ENCODE results near the gene SPAG16. TPM values are rescaled to one million over a fixed set of nuclear protein-coding genes. Genes with fewer than 3 reads are reported as not detected.

SPAG16 gene
- total and polyA plus RNA-seq, 3 donors from 2014 or later: 69.7 to 111 (median 80.7) TPM

DNA sequence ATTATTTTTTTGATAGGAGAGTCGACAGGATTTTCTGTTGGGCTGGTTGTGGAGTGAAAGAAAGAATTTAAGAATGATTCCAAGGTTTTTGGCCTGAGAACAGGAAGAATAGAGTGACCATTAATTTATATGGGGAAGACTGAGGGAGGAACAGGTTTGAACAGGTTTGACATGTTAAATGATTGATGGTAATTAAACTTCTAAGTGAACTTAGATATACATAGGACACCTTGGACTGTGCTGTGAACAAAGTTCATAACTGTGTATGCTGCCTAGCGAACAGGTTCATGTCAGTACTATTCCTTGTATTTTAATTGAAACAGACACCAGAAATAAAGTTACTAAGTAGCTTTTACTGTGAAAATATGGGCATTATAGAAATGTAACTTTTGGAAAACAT lies 212.0 kb downstream of the SPAG16 start:
- Histone ChIP-seq H3K36me3 (ENCODE audit: low read depth, missing control alignments) (no peaks in the 10 kb centered on the region), H3K9me3 (no peaks in the 10 kb centered on the region), H3K4me3 (no peak overlapping the region), H3K27me3 (no peaks in the 10 kb centered on the region), H3K27ac (no peak overlapping the region), H3K4me1 (no peaks in the 10 kb centered on the region)
- TF ChIP-seq POLR2A (IDR thresholded peaks at IDR 0.05): no peak
- TF ChIP-seq, protein P1, sequence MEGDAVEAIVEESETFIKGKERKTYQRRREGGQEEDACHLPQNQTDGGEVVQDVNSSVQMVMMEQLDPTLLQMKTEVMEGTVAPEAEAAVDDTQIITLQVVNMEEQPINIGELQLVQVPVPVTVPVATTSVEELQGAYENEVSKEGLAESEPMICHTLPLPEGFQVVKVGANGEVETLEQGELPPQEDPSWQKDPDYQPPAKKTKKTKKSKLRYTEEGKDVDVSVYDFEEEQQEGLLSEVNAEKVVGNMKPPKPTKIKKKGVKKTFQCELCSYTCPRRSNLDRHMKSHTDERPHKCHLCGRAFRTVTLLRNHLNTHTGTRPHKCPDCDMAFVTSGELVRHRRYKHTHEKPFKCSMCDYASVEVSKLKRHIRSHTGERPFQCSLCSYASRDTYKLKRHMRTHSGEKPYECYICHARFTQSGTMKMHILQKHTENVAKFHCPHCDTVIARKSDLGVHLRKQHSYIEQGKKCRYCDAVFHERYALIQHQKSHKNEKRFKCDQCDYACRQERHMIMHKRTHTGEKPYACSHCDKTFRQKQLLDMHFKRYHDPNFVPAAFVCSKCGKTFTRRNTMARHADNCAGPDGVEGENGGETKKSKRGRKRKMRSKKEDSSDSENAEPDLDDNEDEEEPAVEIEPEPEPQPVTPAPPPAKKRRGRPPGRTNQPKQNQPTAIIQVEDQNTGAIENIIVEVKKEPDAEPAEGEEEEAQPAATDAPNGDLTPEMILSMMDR (IDR thresholded peaks at IDR 0.05): no peak
- WGBS, 2 donors: 68 to 69% methylated on average over 2 of the region's 2 CpGs
- no peak for DNase-seq
- intact Hi-C loops (cut with DNase I; ENCODE audit: low total_unique reads): no loop called here

DNA sequence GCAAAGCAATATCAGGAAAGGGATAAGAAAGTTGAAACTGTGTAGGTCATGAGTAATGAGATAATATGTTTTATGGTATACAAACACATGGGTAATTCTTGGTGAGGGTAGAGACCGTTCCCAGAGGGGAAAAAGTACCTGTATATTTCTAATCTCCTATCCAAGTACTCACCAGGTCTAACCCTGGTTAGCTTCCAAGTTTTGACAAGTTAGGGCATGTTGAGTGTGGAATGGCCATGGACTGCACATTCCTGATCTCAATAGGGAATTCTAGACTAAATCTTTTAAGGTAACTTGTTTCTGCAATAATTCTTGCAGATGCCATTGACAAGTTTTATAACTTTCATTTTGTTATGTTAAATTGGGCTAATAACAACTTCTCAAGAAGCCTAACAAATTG lies 216.6 kb downstream of the SPAG16 start:
- Histone ChIP-seq H3K27me3 (no peaks in the 10 kb centered on the region), H3K9me3 (no peaks in the 10 kb centered on the region), H3K36me3 (ENCODE audit: low read depth, missing control alignments) (no peaks in the 10 kb centered on the region), H3K4me1 (no peaks in the 10 kb centered on the region), H3K27ac (no peak overlapping the region), H3K4me3 (no peak overlapping the region)
- intact Hi-C loops (cut with DNase I; ENCODE audit: low total_unique reads): no loop called here
- no peak for TF ChIP-seq POLR2A (IDR thresholded peaks at IDR 0.05)
- TF ChIP-seq, protein P1 (IDR thresholded peaks at IDR 0.05): no peak
- DNase-seq: no peak
- WGBS, 2 donors: 75 to 86% methylated on average over 1 of the region's 1 CpG

DNA sequence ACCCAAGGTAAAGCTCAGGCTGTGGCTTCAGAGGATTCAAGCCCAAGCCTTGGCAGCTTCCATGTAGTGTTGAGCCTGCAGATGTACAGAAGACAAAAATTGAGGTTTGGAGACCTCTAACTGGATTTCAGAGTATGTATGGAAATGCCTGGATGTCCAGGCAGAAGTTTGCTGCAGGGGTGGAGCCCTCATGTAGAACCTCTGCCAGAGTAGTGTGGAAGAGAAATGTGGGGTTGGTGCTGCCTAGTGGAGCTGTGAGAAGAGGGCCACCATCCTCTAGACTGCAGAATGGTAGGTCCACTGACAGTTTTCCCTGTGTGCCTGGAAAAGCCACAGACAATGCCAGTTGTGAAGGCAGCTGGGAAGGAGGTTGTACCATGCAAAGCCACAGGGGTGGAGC lies 239.9 kb downstream of the SPAG16 start:
- H3K27ac ChIP-seq: no peak overlapping the region
- DNase-seq: no peak
- TF ChIP-seq, protein P1 (IDR thresholded peaks at IDR 0.05): no peak
- TF ChIP-seq POLR2A (IDR thresholded peaks at IDR 0.05): no peak
- H3K4me3 ChIP-seq: no peak overlapping the region
- intact Hi-C loops (cut with DNase I; ENCODE audit: low total_unique reads): no loop called here
- no peaks in the 10 kb centered on the region for H3K27me3 ChIP-seq
- no peaks in the 10 kb centered on the region for H3K9me3 ChIP-seq
- H3K36me3 ChIP-seq (ENCODE audit: low read depth, missing control alignments): no peaks in the 10 kb centered on the region
- no peaks in the 10 kb centered on the region for H3K4me1 ChIP-seq

DNA sequence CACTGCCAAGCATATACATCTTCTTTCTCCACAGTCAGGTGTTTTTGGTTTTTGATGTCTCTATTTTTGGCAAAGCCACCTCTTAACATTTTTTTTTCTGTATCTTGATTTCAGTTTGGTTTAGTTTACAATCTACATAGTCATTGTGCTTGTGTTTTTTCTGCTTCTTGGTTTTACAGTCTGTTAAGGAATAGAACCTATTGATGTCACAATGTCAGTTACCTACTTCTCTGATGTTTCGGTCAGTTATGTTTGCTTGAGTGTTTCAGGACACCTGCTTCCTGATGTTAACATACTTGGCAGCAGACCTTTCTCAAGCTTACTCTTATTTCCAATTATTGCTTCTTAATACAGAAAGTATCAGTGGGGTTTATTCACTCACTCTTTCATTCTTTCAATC lies 253.3 kb downstream of the SPAG16 start:
- WGBS, 2 donors: 71 to 97% methylated on average over 1 of the region's 1 CpG

DNA sequence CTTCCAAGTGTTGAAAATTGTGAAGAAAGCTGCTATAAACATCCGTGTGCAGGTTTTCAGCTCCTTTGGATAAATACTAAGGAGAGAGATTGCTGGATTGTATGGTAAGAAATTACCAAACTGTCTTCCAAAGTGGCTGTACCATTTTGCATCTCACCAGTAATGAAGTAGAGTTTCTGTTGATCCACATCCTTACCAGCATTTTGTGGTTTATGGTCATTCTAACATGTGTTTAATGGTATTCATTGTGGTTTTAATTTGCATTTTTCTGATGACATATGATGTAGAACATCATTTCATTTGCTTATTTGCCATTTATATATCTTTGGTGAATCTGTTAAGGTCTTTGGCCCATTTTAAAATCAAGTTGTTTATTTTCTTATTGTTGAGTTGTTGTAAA lies 260.7 kb downstream of the SPAG16 start:
- no peak for DNase-seq
- Histone ChIP-seq H3K9me3 (no peaks in the 10 kb centered on the region), H3K4me1 (no peaks in the 10 kb centered on the region), H3K4me3 (no peak overlapping the region), H3K27me3 (no peaks in the 10 kb centered on the region), H3K27ac (no peak overlapping the region), H3K36me3 (ENCODE audit: low read depth, missing control alignments) (no peaks in the 10 kb centered on the region)
- intact Hi-C loops (cut with DNase I; ENCODE audit: low total_unique reads): no loop called here
- TF ChIP-seq, protein P1 (IDR thresholded peaks at IDR 0.05): no peak
- no peak for TF ChIP-seq POLR2A (IDR thresholded peaks at IDR 0.05)
- 90 to 95% methylated on average over 1 of the region's 1 CpG for WGBS, 2 donors

More for the DNA sequence above, 253.3 kb downstream of the SPAG16 start:
- no peak for TF ChIP-seq POLR2A (IDR thresholded peaks at IDR 0.05)
- TF ChIP-seq, protein P1 (IDR thresholded peaks at IDR 0.05): no peak
- no peak overlapping the region for H3K4me3 ChIP-seq
- H3K27me3 ChIP-seq: no peaks in the 10 kb centered on the region
- DNase-seq: no peak
- intact Hi-C loops (cut with DNase I; ENCODE audit: low total_unique reads): no loop called here
- no peak overlapping the region for H3K27ac ChIP-seq
- H3K4me1 ChIP-seq: no peaks in the 10 kb centered on the region
- H3K36me3 ChIP-seq (ENCODE audit: low read depth, missing control alignments): no peaks in the 10 kb centered on the region
- H3K9me3 ChIP-seq: no peaks in the 10 kb centered on the region

All from testis (tissue), 3 donors.